GM19468 (cell line): ENCODE results near the gene CFAP251.

Source experiments
- ATAC-seq: cut with Tn5 transposase; IDR thresholded peaks from one replicate; pipeline ENCODE4 v1.9.1; 2021; ENCODE audit warnings: mild to moderate bottlenecking, moderate library complexity, moderate number of reproducible peaks; ENCODE audit not compliant: unreplicated experiment; ENCODE audit errors: extremely low read depth

The CFAP251 gene

GRCh38 chr12:122043476-122043875 lies 125.1 kb downstream of the CFAP251 start:
- ATAC-seq = no peak

- no peak for ATAC-seq
Measured at GRCh38 chr12:122045262-122045661, 126.9 kb downstream of the CFAP251 start.

DNA sequence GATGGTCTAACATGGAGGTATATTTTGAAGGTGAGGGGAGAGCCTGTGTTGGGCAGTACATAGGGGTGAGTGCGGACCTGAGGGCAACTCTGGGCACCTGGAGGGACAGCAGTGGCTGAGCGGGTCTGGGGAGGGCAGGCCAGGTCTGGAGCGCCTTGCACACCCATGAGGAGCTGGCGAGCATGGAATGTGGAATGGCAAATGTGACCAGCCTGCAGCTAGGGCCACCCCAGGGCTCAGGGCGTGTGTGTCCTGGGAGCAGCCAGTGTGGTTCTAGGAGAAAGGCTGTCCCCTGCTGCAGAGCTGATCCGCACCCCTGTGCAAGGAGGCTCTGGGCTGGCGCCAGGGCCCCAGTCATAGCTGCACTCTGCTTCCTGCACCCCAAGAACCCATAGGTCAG lies 127.8 kb downstream of the CFAP251 start:
- ATAC-seq = no peak

GRCh38 chr12:122048151-122048550 lies 129.8 kb downstream of the CFAP251 start:
- ATAC-seq = no peak

GRCh38 chr12:122049827-122050226 lies 131.4 kb downstream of the CFAP251 start:
- no peak for ATAC-seq

- no peak for ATAC-seq
Measured at GRCh38 chr12:122050706-122051105, 132.3 kb downstream of the CFAP251 start.

DNA sequence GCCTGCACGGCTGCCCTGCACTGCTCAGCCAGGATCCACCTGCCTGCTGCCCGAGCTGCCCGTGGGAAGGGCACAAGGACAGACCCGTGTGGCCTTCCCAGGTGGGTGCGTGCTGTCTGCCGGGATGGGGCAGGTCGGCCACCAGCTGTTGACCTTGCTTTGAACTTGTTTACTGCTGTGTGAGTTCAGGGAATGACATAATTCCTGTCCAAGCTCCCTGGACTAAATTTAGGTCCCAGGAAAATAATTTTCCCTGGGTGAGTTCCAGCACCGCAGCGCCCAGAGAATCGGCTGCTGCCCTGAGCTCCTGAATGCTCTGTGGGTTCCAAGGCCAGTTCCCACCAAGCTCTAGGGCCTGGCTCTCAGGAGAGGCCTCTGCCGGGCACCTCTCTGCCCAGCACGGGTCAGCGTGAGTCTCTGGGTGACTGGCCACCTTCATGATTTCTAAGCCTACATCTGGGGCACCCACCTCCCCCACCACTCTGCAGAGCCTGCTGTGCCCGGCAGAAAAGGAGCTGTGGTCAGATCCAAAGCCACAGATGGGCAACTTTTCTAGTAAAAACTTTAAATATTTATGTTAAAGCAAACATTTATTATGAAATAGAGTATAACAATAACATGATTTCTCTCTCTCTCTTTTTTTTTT lies 133.0 kb downstream of the CFAP251 start:
- ATAC-seq = no peak

DNA sequence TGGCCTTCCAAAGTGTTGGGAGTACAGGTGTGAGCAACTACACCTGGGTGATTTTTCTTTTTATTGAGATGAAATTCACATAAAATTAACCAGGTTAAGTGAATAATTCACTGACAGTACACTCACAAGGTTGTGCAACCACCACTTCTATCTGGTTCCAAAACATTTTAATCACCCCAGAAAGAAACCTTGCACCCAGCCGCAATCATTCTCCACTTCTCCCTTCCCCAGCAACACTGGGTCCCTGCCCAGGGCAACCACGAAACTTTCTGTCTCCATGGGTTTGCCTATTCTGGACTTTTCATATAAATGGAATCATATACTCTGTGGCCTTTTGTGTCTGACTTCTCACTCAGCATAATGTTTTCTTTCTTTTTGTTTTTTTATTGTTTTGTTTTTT lies 133.9 kb downstream of the CFAP251 start:
- no peak for ATAC-seq
